A549 (cell line): Measurements from ENCODE around the gene FRRS1L. TPM values are rescaled to one million over a fixed set of nuclear protein-coding genes. Genes with fewer than 3 reads are reported as not detected.
"Not testable (repeated sequence)": the region's sequence is repeated elsewhere in the genome, so short reads cannot be mapped to it uniquely, and the experiment has no call there.

ENCODE experiments used
- ATAC-seq, 2 experiments: fragments of 200-7000 bp in 1 of 2; fragments of >200 bp in 1 of 2; cut with Nextera tagmentation in 1 of 2; cut with Tn5 transposase in 1 of 2; 3 replicates each; pipeline versions ENCODE4 v1.8.0 to v1.9.1; 2018 to 2020; ENCODE audit warnings: mild to moderate bottlenecking in 1 of 2, moderate library complexity in 1 of 2
- CTCF ChIA-PET: fragments of 300-600 bp; sonication (Branson Sonifier 250); formaldehyde crosslinking; extraction: SDS; loops from one replicate; lab custom pipeline; 2021; ENCODE audit warnings: antibody characterized with exemption, inconsistent platforms; lab: Yijun Ruan, JAX
- POLR2A ChIA-PET: fragments of 350-600 bp; formaldehyde crosslinking; extraction: SDS; loops from one replicate; lab custom pipeline; 2021; ENCODE audit warnings: antibody characterized with exemption, inconsistent platforms; lab: Yijun Ruan, JAX
- DNase-seq, 2 experiments: peaks; one replicate each; pipeline versions ENCODE4 v3.0.0 to v3.0.0-alpha.2; 2011 to 2016; ENCODE audit warnings: low read depth in 1 of 2, low spot score in 1 of 2
- FAIRE-seq: peaks from 2 replicates; lab custom pipeline; 2011; peaks lifted over from hg19 to GRCh38; lab: Jason Lieb, UNC
- H3K27ac ChIP-seq, 2 experiments: fragments of >200 bp; sonication (Bioruptor Twin); formaldehyde crosslinking; 3 replicates each; pipeline ENCODE4 v1.5.1; 2016 to 2017
- H3K4me1 ChIP-seq: fragments of >200 bp; sonication (Bioruptor Twin); formaldehyde crosslinking; 3 replicates; pipeline ENCODE4 v1.6.1; 2016
- H3K4me2 ChIP-seq: fragments of >200 bp; sonication (Bioruptor Twin); formaldehyde crosslinking; 3 replicates; pipeline ENCODE4 v1.6.1; 2016
- H3K4me3 ChIP-seq: fragments of >200 bp; sonication (Bioruptor Twin); formaldehyde crosslinking; 3 replicates; pipeline ENCODE4 v1.5.1; 2016
- H3K9me3 ChIP-seq: fragments of >200 bp; sonication (Bioruptor Twin); formaldehyde crosslinking; 3 replicates; pipeline ENCODE4 v1.6.1; 2016
- HDAC2 ChIP-seq: fragments of 200-600 bp; sonication (generic); IDR thresholded peaks from 2 replicates; pipeline ENCODE4 v1.6.1; 2016
- HMGXB4 ChIP-seq: fragments of 250-450 bp; sonication (Bioruptor Pico); IDR thresholded peaks from 2 replicates; pipeline ENCODE4 v1.5.0; 2021; ENCODE audit warnings: mild to moderate bottlenecking, moderate library complexity, borderline replicate concordance
- MAFK ChIP-seq: fragments of 450-650 bp; IDR thresholded peaks from 2 replicates; pipeline ENCODE4 v1.6.1; 2014; ENCODE audit not compliant: partially characterized antibody
- NFE2L2 ChIP-seq: fragments of 150-350 bp; conservative IDR thresholded peaks from 2 replicates; pipeline ENCODE4 v1.6.1; 2014; ENCODE audit warnings: low read length
- RAD21 ChIP-seq, 2 experiments: fragments of >200 bp in 1 of 2; sonication (Bioruptor Twin) in 1 of 2; formaldehyde crosslinking in 1 of 2; IDR thresholded peaks in 1 of 2; conservative IDR thresholded peaks in 1 of 2; 2 replicates in 1 of 2; 3 replicates in 1 of 2; pipeline ENCODE4 v1.6.1; 2012 to 2018; ENCODE audit warnings: inconsistent platforms in 1 of 2
- RNF2 ChIP-seq: fragments of 200-600 bp; sonication (generic); IDR thresholded peaks from 2 replicates; pipeline ENCODE4 v1.6.1; 2016; ENCODE audit warnings: low read depth, mild to moderate bottlenecking, antibody characterized with exemption, moderate library complexity, borderline replicate concordance
- ZNF302 ChIP-seq: fragments of 250-450 bp; sonication (Bioruptor Pico); IDR thresholded peaks from 2 replicates; pipeline ENCODE4 v1.9.0; 2021; ENCODE audit warnings: inconsistent platforms, mild to moderate bottlenecking, moderate library complexity
- ZSCAN20 ChIP-seq: fragments of 250-450 bp; sonication (Bioruptor Pico); IDR thresholded peaks from 2 replicates; pipeline ENCODE4 v1.8.0; 2022; ENCODE audit warnings: mild to moderate bottlenecking, moderate library complexity
- WGBS: methylation state at CpG from one replicate; pipeline ENCODE4 v1.1.6; 2017; ENCODE audit errors: missing lambda C conversion rate; 5-methylcytosine and 5-hydroxymethylcytosine counted together
- polyA plus RNA-seq, 4 experiments: library from polyadenylated mRNA; depleted of rRNA in 3 of 4; stranded (reverse); fragments of >200 nt; fragmentation: RNase III in 1 of 4; extraction: RNeasy Plus Mini Kit Qiagen cat#74134 plus additional on column Dnase treatment in 1 of 4; gene quantifications; 2 replicates in 3 of 4; 3 replicates in 1 of 4; pipeline ENCODE4 v1.2.3, GENCODE V29; 2011 to 2017
- TF ChIP-seq, protein P1 (sequence below): IDR thresholded peaks from 2 replicates; pipeline ENCODE4 v1.6.1; 2012
- TF ChIP-seq, protein P2 (sequence below): fragments of >200 bp; sonication (Bioruptor Twin); formaldehyde crosslinking; IDR thresholded peaks from 3 replicates; pipeline ENCODE4 v1.5.1; 2016

The FRRS1L gene
- polyA plus RNA-seq, 2 of the 4 experiments (the other 2 are of a cell fraction): 0.54 to 1.5 TPM

GRCh38 chr9:109133533-109133932 lies 33.5 kb downstream of the FRRS1L start:
- Histone ChIP-seq H3K27ac (no peak overlapping the region), H3K4me1 (no peaks in the 10 kb centered on the region), H3K4me2 (no peak overlapping the region), H3K4me3 (no peak overlapping the region), H3K9me3 (no peaks in the 10 kb centered on the region)
- ChIA-PET POLR2A (no interaction called here), CTCF (no interaction called here)
- no peak for ATAC-seq
- DNase-seq: no peak
- 85% methylated on average over 2 of the region's 2 CpGs for WGBS
- TF ChIP-seq RNF2: no peak
- TF ChIP-seq MAFK: peak; percentile 65
- no peak for FAIRE-seq

DNA sequence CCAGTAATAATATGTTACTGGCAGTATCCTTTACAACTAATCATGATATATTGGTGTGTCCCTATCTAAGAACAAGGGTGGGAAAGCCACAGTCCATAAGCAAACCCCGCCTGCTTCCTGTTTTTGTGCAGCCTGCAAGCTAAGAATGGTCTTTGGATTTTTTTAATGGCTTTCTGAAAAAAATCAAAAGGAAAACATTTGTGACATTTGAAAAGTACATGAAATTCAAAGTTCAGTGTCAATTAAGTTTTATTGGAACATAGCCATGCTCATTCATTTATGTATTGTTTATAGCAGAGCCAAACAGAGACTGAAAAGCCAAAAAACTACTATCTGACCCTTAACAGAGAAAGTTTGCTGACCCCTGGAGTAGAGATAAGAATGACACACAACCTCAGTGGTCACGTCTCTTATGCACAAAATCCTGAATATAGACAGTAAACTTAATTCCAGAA lies 34.5 kb downstream of the FRRS1L start:
- Histone ChIP-seq H3K4me1 (no peaks in the 10 kb centered on the region), H3K27ac (no peak overlapping the region)
- TF ChIP-seq, protein P1, sequence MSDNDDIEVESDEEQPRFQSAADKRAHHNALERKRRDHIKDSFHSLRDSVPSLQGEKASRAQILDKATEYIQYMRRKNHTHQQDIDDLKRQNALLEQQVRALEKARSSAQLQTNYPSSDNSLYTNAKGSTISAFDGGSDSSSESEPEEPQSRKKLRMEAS: no peak
- TF ChIP-seq HMGXB4 (CRISPR knock-in tag): no peak
- TF ChIP-seq ZNF302: no peak
- TF ChIP-seq ZSCAN20 (CRISPR knock-in tag): no peak
- no peak for TF ChIP-seq NFE2L2
- no peak for TF ChIP-seq HDAC2
- TF ChIP-seq, all 56 proteins: peak for 0
- H3K9me3 ChIP-seq: no peaks in the 10 kb centered on the region
- ATAC-seq: no peak
- ChIA-PET CTCF (no interaction called here), POLR2A (no interaction called here)
- FAIRE-seq: no peak
- no peak overlapping the region for H3K4me2 ChIP-seq
- DNase-seq: no peak
- WGBS: 80% methylated on average over 2 of the region's 2 CpGs
- no peak overlapping the region for H3K4me3 ChIP-seq

DNA sequence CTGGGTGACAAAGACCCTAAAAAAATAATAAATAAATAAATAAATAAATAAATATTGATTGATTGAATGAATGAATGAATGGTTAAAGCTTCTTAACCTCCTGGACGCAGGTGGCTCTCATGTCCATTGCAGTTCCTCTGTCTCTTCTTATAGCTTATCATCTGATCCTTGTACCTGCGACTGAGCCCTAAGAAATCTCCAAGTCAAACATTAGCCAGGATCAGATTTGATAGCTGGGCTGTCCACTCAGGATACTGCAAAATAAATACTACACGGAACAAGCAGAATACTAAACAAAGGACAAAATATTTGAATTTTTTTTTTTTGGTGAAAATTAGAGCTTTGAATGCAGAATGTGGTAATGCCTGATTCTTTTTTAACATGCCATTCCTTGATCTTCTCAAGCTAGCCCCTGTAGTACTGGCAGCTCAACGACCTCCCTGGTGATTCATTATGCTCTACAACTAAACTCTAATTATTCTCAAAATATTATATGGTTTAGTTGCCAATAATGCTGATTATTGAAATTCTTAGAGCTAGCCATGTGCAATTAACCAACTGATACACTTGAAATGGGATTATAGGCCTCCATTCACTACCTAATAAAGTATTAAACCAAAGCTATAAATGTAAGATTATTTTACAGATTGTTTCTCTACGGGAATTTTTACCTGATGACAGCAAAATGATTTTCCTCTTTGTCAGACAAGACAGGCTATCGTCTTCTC lies 37.4 kb downstream of the FRRS1L start:
- Histone ChIP-seq H3K4me2 (no peak overlapping the region), H3K4me3 (no peak overlapping the region), H3K27ac (no peak overlapping the region), H3K9me3 (no peaks in the 10 kb centered on the region), H3K4me1 (no peaks in the 10 kb centered on the region)
- whole genome bisulfite sequencing: 53% methylated on average over 6 of the region's 6 CpGs
- no peak for ATAC-seq
- CTCF ChIA-PET: interaction anchor here (0.8 to 1.0 kb wide), 2 partner anchors 10 to 21 kb away, joined by 3 read pairs; partner anchors contain the start of gene TMEM245
- no peak for DNase-seq
- no peak for FAIRE-seq
- TF ChIP-seq RAD21 (conservative IDR thresholded peaks at IDR 0.05 in 1 of 2, IDR thresholded peaks at IDR 0.05 in 1 of 2): no peak
- TF ChIP-seq, protein P2, sequence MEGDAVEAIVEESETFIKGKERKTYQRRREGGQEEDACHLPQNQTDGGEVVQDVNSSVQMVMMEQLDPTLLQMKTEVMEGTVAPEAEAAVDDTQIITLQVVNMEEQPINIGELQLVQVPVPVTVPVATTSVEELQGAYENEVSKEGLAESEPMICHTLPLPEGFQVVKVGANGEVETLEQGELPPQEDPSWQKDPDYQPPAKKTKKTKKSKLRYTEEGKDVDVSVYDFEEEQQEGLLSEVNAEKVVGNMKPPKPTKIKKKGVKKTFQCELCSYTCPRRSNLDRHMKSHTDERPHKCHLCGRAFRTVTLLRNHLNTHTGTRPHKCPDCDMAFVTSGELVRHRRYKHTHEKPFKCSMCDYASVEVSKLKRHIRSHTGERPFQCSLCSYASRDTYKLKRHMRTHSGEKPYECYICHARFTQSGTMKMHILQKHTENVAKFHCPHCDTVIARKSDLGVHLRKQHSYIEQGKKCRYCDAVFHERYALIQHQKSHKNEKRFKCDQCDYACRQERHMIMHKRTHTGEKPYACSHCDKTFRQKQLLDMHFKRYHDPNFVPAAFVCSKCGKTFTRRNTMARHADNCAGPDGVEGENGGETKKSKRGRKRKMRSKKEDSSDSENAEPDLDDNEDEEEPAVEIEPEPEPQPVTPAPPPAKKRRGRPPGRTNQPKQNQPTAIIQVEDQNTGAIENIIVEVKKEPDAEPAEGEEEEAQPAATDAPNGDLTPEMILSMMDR: no peak
- TF ChIP-seq MAFK: peak; percentile 65
- POLR2A ChIA-PET: interaction anchor here (1.1 kb wide), 1 partner anchor 10 kb away, joined by 4 read pairs; no protein-coding TSS in a partner anchor

- CTCF ChIA-PET: interaction anchor here (1.0 to 1.3 kb wide), 2 partner anchors 40 to 56 kb away, joined by 3 read pairs; no protein-coding TSS in a partner anchor
- WGBS: 77% methylated on average over 4 of the region's 4 CpGs
- DNase-seq, H3K4me1 ChIP-seq, H3K9me3 ChIP-seq, H3K27ac ChIP-seq, FAIRE-seq, ATAC-seq, H3K4me2 ChIP-seq, H3K4me3 ChIP-seq, POLR2A ChIA-PET: not testable (repeated sequence)
These were observed 40.4 kb downstream of the FRRS1L start for GRCh38 chr9:109126671-109127070.
